Body of pancreas (tissue), 4 donors: ENCODE results near the gene ATP5MC2. TPM values are rescaled to one million over a fixed set of nuclear protein-coding genes. Genes with fewer than 3 reads are reported as not detected.

Experiments used
- ATAC-seq: fragments of 150-250 bp; one replicate; pipeline ENCODE4 v1.9.1; 2016
- DNase-seq, 4 donors: peaks; one replicate each; pipeline ENCODE4 v3.0.0-alpha.2; 2019
- H3K27ac ChIP-seq, 4 donors: fragments of 200-600 bp; sonication (generic); 1 replicate in 3 of 4; 2 replicates in 1 of 4; pipeline versions ENCODE4 v1.5.1 to v1.6.1; 2016 to 2019; ENCODE audit warnings: mild to moderate bottlenecking in 1 of 4, mixed read lengths in 1 of 4, moderate library complexity in 1 of 4
- H3K27me3 ChIP-seq, 2 donors: fragments of 200-600 bp; sonication (generic); one replicate each; pipeline ENCODE4 v1.6.0; 2016; ENCODE audit warnings: mild to moderate bottlenecking in 1 of 2
- H3K36me3 ChIP-seq, 2 donors: fragments of 200-600 bp; sonication (generic); replicated peaks in 1 of 2; 2 replicates each; pipeline ENCODE4 v1.5.1; 2016; ENCODE audit warnings: low read depth in 2 of 2; ENCODE audit not compliant: insufficient read depth in 1 of 2
- H3K4me1 ChIP-seq: fragments of 200-600 bp; sonication (generic); one replicate; pipeline ENCODE4 v1.6.0; 2016
- H3K4me3 ChIP-seq, 2 donors: fragments of 200-600 bp; sonication (generic); 1 replicate in 1 of 2; 2 replicates in 1 of 2; pipeline ENCODE4 v1.5.1; 2016 to 2019
- H3K9me3 ChIP-seq, 3 donors: fragments of 200-600 bp; sonication (generic); 1 replicate in 2 of 3; 2 replicates in 1 of 3; pipeline ENCODE4 v1.5.1; 2016
- POLR2A ChIP-seq, 3 donors: fragments of 450-650 bp; IDR thresholded peaks; one replicate each; pipeline ENCODE4 v1.6.1; 2016; ENCODE audit warnings: antibody characterized with exemption in 3 of 3, mild to moderate bottlenecking in 2 of 3
- WGBS, 2 donors: methylation state at CpG; one replicate each; pipeline ENCODE4 v1.1.5; 2017; 5-methylcytosine and 5-hydroxymethylcytosine counted together
- intact Hi-C: fragments of 100-400 bp; cut with DNase I; formaldehyde crosslinking; loops from one replicate; pipeline ENCODE4 v1.15.1; 2023
- total RNA-seq, 2 donors: library from RNA; depleted of rRNA; stranded (reverse); fragments of >200 nt; gene quantifications; one replicate each; pipeline ENCODE4 v1.1.0, GENCODE V29; 2016
- TF ChIP-seq, protein P1 (sequence below), 7 experiments: fragments of 450-650 bp in 4 of 7; fragments of 200-600 bp in 3 of 7; sonication (generic) in 3 of 7; IDR thresholded peaks; one replicate each; pipeline ENCODE4 v1.5.1; 2016 to 2019; ENCODE audit warnings: antibody characterized with exemption in 7 of 7

Gene ATP5MC2
- total RNA-seq, 2 donors from 2014 or later, result 94.3 to 143 TPM

GRCh38 chr12:53677016-53677799 lies 1.3 kb upstream of the ATP5MC2 start:
- Histone ChIP-seq H3K9me3 (no peaks in the 10 kb centered on the region), H3K4me3 (no peak overlapping the region), H3K27ac (peak overlapping the region; percentile 81 to 91 (median 88)), H3K27me3 (no peaks in the 10 kb centered on the region), H3K36me3 (peaks cover 0 to 4% of the 10 kb centered on the region in 2 donors), H3K4me1 (peaks cover 30% of the 10 kb centered on the region)
- no peak for ATAC-seq
- 42 to 52% methylated on average over 46 to 51 of the region's 51 CpGs for WGBS, 2 donors
- intact Hi-C loops, result loop anchor here (10.0 kb wide), 2 partner anchors 52 to 132 kb away; partner anchors contain the start of gene ATF7
- no peak for DNase-seq
- TF ChIP-seq, protein P1, sequence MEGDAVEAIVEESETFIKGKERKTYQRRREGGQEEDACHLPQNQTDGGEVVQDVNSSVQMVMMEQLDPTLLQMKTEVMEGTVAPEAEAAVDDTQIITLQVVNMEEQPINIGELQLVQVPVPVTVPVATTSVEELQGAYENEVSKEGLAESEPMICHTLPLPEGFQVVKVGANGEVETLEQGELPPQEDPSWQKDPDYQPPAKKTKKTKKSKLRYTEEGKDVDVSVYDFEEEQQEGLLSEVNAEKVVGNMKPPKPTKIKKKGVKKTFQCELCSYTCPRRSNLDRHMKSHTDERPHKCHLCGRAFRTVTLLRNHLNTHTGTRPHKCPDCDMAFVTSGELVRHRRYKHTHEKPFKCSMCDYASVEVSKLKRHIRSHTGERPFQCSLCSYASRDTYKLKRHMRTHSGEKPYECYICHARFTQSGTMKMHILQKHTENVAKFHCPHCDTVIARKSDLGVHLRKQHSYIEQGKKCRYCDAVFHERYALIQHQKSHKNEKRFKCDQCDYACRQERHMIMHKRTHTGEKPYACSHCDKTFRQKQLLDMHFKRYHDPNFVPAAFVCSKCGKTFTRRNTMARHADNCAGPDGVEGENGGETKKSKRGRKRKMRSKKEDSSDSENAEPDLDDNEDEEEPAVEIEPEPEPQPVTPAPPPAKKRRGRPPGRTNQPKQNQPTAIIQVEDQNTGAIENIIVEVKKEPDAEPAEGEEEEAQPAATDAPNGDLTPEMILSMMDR (IDR thresholded peaks at IDR 0.05), result no peak
- TF ChIP-seq POLR2A (IDR thresholded peaks at IDR 0.05), result no peak

DNA sequence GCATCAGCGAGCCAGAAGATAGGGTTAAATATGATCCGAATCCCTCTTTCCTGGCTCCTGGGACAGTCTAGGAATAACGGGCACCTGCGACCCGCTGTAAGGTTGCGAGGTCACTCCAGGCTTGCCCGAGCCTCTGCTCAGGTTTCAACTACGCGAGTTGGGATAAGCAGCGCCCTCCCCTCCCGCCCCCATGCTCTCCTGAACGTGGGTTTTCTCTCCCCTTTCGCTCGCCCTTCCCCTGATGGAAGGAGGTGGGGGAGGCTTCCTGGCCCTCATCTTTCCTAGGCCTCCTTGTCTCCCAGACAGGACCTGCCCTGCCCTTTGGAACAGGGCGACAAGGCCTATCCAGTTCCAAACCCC lies 753 bp upstream of the ATP5MC2 start:
- no peak for TF ChIP-seq POLR2A (IDR thresholded peaks at IDR 0.05)
- TF ChIP-seq, protein P1 (IDR thresholded peaks at IDR 0.05), result no peak
- H3K9me3 ChIP-seq, result no peaks in the 10 kb centered on the region
- peaks cover 0 to 6% of the 10 kb centered on the region in 2 donors for H3K36me3 ChIP-seq
- no peaks in the 10 kb centered on the region for H3K27me3 ChIP-seq
- ATAC-seq (peak; percentile 8), DNase-seq (peak; percentile 30 to 52 (median 46))
- peak overlapping the region; percentile 81 to 91 (median 88) for H3K27ac ChIP-seq
- intact Hi-C loops, result loop anchor here (10.0 kb wide), 2 partner anchors 52 to 132 kb away; partner anchors contain the start of gene ATF7
- no peak overlapping the region for H3K4me3 ChIP-seq
- peaks cover 30% of the 10 kb centered on the region for H3K4me1 ChIP-seq
- 15 to 17% methylated on average over 11 to 15 of the region's 15 CpGs for WGBS, 2 donors

- Histone ChIP-seq H3K9me3 (no peaks in the 10 kb centered on the region), H3K27ac (peak overlapping the region in 3 of 4 donors; percentile 86 to 91 (median 90)), H3K4me3 (peak overlapping the region; percentile 33 to 74), H3K27me3 (no peaks in the 10 kb centered on the region), H3K4me1 (peaks cover 30% of the 10 kb centered on the region), H3K36me3 (peaks cover 0 to 12% of the 10 kb centered on the region in 2 donors)
- no peak for DNase-seq
- no peak for TF ChIP-seq POLR2A (IDR thresholded peaks at IDR 0.05)
- no peak for ATAC-seq
- intact Hi-C loops, result loop anchor here (10.0 kb wide), 2 partner anchors 50 to 130 kb away; partner anchors contain the start of gene ATF7
- 20 to 21% methylated on average over 8 of the region's 8 CpGs for WGBS, 2 donors
These were observed 744 bp downstream of the ATP5MC2 start for GRCh38 chr12:53674977-53675700.

GRCh38 chr12:53670971-53671370 lies 4.9 kb downstream of the ATP5MC2 start:
- DNase-seq (no peak), ATAC-seq (no peak)
- Histone ChIP-seq H3K36me3 (peaks cover 6 to 34% of the 10 kb centered on the region in 2 donors), H3K4me1 (peaks cover 18% of the 10 kb centered on the region), H3K27me3 (no peaks in the 10 kb centered on the region), H3K9me3 (no peaks in the 10 kb centered on the region), H3K4me3 (no peak overlapping the region), H3K27ac (no peak overlapping the region)
- TF ChIP-seq, protein P1 (IDR thresholded peaks at IDR 0.05), result no peak
- no peak for TF ChIP-seq POLR2A (IDR thresholded peaks at IDR 0.05)
- intact Hi-C loops, result loop anchor here (10.0 kb wide), 2 partner anchors 46 to 126 kb away; partner anchors contain the start of gene ATF7

DNA sequence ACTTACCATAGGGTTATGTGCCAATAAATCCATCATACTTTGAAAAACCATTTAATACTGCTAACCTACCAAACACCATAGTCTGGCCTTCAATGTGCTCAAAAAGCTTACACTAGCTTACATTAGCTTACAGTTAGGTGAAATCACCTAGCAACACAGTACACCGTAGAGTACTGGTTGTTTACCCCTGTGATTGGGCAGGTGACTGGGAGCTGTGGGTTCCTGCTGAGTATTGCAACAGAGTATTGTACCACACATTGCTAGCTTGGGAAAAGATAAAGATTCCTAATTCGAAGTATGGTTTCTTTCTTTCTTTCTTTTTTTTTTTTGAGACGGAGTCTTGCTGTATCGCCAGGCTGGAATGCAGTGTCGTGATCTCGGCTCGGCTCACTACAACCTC lies 5.6 kb downstream of the ATP5MC2 start:
- Histone ChIP-seq H3K9me3 (no peaks in the 10 kb centered on the region), H3K36me3 (peaks cover 6 to 36% of the 10 kb centered on the region in 2 donors), H3K27ac (no peak overlapping the region), H3K27me3 (no peaks in the 10 kb centered on the region), H3K4me1 (peaks cover 17% of the 10 kb centered on the region), H3K4me3 (no peak overlapping the region)
- ATAC-seq, result no peak
- no peak for DNase-seq
- 79 to 92% methylated on average over 7 of the region's 7 CpGs for WGBS, 2 donors
- intact Hi-C loops, result loop anchor here (10.0 kb wide), 2 partner anchors 46 to 126 kb away; partner anchors contain the start of gene ATF7
- no peak for TF ChIP-seq POLR2A (IDR thresholded peaks at IDR 0.05)
- TF ChIP-seq, protein P1 (IDR thresholded peaks at IDR 0.05), result no peak
